HG02678 (cell line): ENCODE data around the gene PITPNM1.

Experiments
- ATAC-seq: cut with Tn5 transposase; IDR thresholded peaks from one replicate; pipeline ENCODE4 v1.9.1; 2021; ENCODE audit warnings: mild to moderate bottlenecking, moderate library complexity; ENCODE audit not compliant: unreplicated experiment

The PITPNM1 gene

DNA sequence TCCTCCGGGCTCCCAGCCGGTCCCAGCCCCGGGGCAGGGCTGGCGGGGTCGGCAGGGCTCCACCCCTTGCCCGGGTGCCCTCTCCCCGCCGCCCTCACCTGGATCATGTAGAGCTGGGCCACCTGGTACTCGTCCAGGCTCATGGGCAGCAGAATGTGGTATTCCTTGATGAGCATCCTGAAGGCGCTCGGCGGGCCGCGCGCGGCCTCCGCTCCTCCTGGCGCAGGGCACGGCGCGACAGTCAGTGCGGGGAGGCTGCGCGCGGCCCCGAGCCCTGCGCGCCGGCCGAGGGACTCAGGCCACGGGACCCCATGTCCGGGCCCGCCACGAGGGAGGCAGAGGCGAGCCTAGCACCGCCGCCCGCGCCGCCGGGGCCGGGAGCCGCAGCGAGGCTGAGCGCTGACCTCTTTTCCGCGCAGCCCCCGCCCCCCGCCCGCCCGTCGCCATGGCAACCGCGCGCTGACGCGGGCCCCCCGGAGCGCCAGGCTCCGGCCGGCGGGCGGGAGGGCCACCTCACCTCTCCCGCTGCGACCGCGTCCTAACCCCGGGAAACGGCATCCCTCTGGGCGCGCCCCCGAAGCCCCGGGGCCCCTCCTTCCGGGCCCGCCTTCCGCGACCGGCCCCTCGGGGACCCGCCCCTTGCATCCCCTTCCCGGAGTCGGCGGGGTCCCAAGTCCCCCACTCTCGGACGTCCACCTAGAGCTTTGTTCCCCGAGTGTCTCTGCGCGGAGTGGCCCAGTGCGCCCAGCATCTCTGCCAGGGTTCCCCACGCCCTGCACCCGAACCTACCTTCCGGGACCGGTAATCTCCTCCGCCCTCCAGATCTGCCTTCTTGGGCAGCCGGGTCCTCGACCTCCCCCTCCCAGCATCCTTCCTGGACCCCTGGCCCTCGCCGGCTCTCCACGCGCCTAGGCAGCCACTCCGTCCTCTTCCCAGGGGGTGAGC is 886 bp downstream of the PITPNM1 start:
- ATAC-seq: no peak

GRCh38 chr11:67503119-67504004 is 1.8 kb downstream of the PITPNM1 start:
- ATAC-seq: no peak

GRCh38 chr11:67502328-67502979 is 2.7 kb downstream of the PITPNM1 start:
- no peak for ATAC-seq

GRCh38 chr11:67501854-67502253 is 3.3 kb downstream of the PITPNM1 start:
- ATAC-seq: no peak

- ATAC-seq: no peak
These were observed 4.1 kb downstream of the PITPNM1 start for GRCh38 chr11:67500831-67501715.

DNA sequence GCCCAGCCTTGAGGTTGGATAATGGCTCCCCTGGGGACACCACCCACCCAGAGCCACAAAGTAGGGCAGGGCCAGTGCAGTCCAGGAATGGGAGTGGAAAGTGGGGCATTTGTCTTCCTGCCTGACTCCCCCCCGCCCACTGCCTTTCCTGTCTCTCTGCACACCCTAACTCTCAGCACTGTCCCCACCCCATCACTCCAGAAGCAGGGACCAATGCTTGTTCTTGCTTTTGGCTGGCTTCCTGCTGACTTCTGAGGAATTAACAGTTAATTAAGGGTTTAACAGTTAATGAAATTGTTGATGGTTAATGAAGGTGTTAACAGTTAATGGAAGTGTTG is 4.7 kb downstream of the PITPNM1 start:
- no peak for ATAC-seq

- no peak for ATAC-seq
These were observed 5.2 kb downstream of the PITPNM1 start for GRCh38 chr11:67499808-67500483.

DNA sequence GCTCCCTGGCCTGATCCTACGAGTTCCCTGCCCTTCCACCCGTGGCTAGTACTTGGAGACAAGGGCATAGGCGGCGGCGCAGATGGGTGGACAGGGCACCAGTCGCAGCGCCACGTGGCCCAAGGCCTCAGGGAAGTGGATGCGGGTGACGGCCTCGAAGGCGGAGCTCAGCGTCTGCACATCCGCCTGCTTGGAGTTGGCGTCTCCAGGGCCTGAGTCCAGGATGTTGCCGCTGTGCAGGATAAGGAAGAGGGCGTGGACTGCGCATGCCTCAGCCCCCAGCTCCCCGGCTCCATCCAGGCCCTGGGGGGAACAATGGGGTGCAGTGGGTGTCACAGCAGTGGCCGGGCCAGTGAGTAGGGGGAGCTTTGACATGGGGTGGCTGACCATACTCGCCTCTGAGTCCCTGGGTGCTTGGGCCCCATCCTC is 6.6 kb downstream of the PITPNM1 start:
- no peak for ATAC-seq

- no peak for ATAC-seq
These were observed 7.4 kb downstream of the PITPNM1 start for GRCh38 chr11:67497656-67498291.

- no peak for ATAC-seq
These were observed 9.1 kb downstream of the PITPNM1 start for GRCh38 chr11:67496113-67496512.

- no peak for ATAC-seq
These were observed 9.7 kb downstream of the PITPNM1 start for GRCh38 chr11:67495234-67496005.

DNA sequence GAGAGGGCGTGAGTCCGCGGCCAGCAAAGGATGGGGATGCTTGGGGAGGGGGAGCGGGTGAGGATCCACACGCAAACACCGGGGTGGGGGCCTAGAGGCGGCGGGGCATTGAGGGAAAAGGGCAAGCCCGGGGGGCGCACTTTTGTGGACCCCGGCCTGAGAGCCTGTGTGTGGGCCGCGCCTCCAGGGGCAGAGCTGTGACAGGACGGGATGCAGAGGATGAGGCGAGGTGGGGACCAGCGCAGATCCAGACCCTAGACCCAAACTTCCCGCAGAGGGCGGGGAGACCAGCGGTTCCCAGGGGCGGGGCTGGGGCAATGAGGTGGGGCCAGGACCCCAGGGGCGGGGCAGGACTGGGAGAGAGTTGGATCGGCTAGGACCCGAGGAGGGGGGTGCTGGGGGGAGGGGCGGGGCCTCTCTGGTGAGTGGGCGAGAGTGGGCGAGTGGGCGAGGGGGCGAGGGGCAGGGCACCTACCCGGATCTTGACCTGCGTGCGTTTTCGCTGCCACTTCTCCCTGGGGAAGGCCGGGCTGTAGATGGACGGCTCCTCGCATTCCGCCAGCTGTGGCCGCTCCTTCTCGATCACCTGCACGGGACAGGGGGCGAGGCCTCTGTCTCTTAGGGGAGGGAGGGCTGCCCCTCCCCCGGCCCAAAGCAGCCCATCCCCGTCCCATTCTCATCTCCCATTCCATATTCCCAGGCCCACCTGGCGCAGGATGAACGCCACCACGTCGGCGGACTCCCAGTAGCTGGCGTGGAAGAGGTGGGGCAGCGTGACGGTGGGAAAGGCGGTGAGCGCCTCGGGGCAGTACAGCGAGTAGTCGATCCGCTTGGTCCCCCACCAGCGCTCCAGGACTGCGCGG is 10.6 kb downstream of the PITPNM1 start:
- ATAC-seq: no peak

DNA sequence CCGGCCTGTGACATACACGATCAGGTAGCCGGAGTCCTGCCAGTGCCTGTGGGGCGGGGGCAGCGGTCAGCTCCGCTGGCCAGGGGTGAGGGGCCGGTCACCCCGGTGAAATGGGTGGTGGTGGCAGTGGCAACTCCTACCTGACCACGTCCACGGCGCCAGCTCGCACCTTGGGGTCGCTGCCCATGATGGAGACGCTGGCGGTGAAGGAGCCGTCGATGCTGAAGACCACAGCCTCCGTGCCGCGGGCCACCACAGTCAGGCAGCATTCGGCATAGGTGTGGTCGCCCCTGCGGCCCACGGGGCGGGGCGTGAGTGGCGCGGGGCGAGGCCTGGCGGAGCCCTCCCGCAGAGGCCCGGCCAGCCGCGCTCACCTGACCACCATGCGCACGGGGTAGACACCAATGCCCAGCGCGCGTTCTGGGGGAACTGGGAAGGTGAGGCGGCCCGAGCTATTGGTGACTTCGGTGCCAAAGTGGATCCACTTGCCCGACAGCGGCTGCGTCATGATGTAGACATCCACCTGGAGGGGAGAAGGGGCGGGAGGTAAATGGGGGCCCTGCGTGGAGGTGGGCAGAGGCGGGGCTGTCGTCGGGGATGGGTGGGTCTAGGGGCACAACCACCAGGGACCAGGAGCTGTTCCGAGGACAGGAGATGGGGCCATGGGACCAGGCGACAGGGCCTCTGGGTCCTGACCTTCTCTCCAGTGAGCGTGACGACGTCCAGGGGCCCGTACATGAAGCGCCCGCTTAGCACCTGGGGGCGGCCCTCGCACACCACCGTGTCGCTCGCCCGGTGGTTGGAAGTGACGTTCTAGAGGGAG is 11.4 kb downstream of the PITPNM1 start:
- ATAC-seq: no peak

GRCh38 chr11:67492801-67493547 is 12.2 kb downstream of the PITPNM1 start:
- no peak for ATAC-seq

DNA sequence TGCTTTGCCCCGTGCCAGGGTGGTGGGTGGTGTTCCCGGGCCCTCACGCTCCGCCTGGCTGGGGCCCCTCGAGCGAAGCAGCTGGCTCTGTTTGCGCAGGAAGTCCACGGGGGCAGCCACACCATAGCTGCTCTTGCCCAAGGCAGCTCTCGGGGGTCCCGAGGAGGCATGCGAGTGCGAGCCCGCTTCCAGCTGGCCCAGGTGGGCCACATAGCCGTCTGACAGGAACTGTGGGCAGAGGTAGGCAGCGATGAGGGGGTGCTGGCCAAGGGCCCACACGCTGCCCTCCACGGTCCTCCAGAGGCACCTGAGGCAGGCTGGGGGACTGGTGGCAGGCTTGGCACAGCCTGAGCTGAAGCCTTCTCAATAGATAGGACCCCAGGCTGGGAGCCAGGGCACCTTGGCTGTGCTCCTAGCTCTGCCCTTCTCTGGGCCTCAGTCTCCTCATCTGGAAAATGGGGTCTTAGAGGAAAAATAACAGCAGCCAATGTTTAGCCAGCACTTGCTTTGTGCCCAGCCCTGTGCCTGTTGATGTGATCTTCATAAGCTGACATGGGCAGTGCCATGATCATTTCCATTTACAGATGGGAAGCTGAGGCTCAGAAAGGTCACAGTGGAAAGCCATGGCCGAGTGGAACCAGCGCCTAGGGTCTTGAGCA is 13.0 kb downstream of the PITPNM1 start:
- no peak for ATAC-seq
